Endometrium (tissue), 2 donors: ENCODE data around the gene RNF10.
"Not testable (repeated sequence)": the region's sequence is repeated elsewhere in the genome, so short reads cannot be mapped to it uniquely, and the experiment has no call there.

ENCODE experiments used
- FAIRE-seq: peaks from 2 replicates; lab custom pipeline; 2012; peaks lifted over from hg19 to GRCh38; lab: Jason Lieb, UNC
- donor health status: control.
- donor health status: control.

Gene RNF10

DNA sequence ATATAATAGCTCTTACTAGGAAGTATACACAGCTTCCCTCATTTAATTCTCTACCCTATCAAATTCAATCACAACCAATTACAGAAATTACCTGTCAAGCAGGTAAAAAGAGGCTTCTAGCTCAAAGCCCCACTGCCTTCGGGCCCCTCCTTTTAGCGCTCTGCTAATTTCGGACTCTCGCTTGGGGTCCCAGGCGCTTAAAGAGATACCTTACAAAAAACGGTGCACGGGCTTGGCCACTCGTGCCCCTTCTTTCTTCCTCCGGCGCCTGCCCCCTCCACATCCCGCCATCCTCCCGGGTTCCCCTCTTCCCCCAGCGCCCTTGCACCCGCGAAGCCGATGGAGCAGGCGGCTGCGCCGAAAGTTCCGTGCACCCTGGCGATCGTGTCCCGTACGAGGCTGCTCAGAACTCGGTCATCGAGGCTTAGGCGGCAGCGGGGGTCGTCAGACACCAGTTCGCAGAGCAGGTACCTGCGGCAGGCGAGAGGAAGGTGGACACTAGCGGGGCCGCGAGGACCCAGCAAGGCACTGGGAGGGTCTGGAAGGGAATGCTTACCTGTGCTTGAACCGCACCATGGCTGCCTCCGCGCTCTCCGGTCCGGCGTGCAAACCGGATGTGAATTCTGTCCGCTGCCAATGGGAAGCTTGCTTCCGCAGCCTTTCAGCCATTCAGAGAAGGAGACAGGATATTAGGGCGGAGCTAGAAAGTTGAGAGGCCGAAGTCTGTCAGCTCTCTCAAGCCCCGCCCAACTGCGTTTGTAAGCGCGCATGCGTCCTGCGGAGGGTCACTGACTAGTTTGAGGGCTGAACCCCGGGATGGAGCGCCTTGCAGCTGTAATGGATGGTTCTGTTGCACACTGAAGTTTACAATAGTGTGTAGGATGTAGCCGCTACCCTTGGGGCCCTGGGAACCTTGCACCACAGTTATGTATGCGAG, 46.9 kb downstream of the RNF10 start, which contains the start of gene POP5:
POP5 (minus strand) TSS at position 616 of the 937 bp plus-strand sequence; CDS start at position 576, 40 bp downstream.
- FAIRE-seq, result peak; percentile 87

DNA sequence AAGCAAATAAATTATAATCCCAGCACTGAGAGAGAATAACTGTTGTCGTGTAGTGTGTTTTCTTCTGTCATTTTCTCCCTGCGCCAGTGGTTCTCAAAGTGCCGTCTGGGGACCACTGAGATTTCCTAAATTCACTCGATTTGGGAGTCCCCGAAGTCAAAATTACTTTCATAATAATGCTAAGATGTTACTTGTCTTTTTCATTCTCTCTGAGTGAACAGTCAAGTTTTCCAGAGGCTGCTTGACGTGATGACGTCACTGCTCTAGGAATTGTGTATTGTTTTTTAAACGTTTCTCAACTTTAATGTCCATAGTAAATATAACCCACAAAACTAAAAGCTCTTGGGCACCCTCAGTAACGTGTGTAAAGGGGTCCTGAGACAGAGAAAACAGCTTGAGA, 47.8 kb downstream of the RNF10 start:
- FAIRE-seq, result no peak

GRCh38 chr12:120583478-120584030, 49.4 kb downstream of the RNF10 start:
- FAIRE-seq, result no peak

GRCh38 chr12:120584343-120585149, 50.4 kb downstream of the RNF10 start:
- no peak for FAIRE-seq

GRCh38 chr12:120586206-120586605, 52.0 kb downstream of the RNF10 start:
- FAIRE-seq, result no peak

- no peak for FAIRE-seq
These were observed 52.7 kb downstream of the RNF10 start for GRCh38 chr12:120586860-120587259.

- FAIRE-seq, result no peak
These were observed 54.2 kb downstream of the RNF10 start for GRCh38 chr12:120588371-120588770.

DNA sequence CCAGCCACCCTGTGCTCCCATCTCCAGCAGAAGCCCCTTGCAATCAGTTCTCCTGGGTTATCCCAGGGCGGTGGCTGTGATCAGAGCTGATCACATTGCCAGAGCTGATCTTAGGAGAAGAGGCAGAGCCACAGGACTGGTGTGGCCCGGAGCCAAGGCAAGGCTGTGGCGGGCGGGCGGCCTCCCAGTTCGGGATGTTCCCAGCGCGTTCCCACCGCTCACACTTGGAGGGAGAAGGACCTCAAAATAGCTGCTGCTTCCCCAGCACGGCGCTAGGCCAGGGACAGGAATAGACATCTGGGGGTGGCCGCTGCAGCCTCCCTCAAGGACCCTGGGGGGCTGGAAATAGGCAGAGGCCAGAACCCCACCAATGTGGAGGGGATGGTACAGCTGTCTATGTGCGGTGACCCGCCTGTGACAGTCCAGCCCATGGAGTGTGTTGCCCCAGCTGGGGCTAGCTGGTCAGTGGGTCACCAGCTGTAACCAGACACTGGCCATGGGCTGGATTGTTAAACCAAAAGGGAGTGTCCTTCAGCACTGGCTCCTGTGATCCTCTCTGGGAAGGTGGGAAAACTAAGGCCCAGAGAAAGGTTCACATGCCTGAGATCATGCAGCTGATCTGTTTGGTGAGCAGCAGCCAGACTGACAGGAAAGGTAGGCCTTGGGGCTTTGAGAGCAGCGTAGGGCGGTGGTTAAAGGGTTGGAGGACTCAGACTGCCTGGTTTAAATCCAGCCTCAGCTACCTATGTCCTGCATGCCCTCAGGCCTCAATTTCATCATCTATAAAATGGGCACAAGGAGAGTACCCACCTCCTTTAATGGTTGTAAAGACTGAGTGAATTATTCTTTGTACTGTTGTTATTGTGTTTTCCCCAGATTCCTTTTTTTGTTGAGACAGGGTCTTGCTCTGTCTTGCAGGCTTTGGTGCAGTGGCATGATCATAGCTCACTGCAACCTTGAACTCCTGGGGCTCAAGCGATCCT, 55.1 kb downstream of the RNF10 start:
- no peak for FAIRE-seq

GRCh38 chr12:120590741-120591407, 56.7 kb downstream of the RNF10 start:
- FAIRE-seq, result no peak

DNA sequence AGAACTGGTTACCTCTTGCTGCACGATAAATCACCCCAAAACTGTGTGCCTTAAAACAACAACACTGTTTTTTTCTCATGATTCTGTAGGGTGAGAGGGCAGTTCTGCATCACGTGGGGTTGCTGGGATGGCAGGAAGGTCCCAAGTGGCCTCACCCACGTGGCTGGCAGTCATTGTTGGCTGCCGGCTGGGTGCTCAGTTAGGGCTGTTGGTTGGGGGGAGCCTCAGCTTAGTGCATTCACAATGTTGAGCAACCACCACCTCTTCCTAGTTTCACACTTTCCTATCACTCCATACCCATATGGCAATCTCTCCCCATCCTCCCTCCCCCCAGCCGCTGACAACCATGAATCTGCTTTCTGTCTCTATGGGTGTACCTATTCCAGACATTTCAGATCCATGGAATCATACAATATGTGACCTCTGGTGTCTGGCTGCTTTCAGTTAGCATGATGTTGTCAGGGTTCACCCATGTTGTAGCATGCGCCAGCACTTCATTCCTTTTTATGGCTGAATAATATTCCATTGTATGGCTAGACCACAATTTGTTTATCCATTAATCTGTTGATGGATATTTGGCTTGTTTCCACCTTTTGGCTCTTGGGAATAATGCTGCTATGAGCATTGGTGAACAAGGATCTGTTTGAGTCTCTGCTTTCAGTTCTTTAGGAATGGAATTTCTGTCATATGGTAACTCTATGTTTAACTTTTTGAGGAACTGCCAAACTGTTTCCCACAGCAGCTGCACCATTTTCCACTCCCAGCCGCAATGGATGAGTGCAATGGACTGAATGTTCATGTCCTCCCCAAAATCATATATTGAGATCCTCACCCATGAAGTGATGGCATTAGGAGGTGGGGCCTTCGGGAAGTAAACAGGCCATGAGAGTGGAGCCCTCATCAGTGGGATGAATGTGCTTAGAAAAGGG, 58.2 kb downstream of the RNF10 start:
- FAIRE-seq, result no peak

GRCh38 chr12:120596901-120597300, 62.7 kb downstream of the RNF10 start:
- no peak for FAIRE-seq

DNA sequence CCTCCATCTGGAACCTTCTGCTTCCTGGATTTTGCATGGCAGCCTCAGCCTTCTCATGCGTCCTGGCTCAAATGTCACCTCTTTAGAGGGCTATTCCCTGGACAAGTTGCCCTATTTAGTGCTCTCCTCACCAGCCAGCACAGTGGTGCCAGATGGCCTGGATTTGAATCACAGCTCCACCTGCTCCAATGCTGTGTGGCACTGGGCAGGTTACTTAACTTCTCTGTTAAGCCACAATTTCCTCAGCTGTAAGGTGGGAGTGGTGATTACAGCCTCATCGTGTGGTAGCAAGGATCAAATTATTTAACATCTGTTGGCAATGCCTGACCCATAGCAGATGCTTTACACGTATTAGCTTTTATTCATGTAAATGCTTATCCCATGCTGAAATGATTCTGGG, 63.7 kb downstream of the RNF10 start:
- no peak for FAIRE-seq

DNA sequence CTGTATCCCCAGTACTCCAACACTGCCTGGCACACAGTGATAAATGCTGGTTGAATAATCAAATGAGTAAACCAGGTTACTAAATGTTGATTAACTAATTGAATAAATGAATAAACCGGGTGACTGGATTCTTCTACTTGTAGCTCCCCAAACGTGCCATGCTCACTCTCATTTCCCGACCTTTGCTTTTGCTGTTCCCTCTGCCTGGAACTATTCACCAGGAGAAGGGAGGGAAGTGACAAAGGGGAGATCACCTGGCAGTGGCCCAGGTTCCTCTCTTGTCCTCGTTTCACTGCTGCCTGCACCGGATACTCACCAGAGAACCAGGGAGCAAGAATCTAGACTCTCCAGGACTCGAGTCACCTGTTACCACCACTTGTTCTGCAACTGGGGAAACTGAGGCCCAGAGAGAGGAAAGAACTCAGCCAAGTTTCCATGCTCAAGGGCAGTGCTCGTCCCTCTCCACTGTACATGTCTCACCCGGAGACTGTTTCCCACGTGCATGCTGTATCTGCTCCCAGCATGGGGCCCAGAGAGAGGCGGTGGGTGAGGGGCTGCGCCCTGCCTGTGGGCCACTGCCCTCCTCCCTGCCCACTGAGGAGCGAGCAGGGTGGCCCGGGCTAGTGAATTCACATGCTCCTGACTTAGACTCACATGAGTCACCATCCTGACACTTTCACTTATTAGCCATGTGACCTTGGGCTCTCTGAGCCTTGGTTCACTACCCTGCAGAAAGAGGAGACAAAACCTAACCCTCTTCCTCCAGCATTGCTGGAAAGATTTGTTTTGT, 64.7 kb downstream of the RNF10 start:
- no peak for FAIRE-seq

GRCh38 chr12:120599672-120600552, 65.8 kb downstream of the RNF10 start:
- FAIRE-seq, result no peak

DNA sequence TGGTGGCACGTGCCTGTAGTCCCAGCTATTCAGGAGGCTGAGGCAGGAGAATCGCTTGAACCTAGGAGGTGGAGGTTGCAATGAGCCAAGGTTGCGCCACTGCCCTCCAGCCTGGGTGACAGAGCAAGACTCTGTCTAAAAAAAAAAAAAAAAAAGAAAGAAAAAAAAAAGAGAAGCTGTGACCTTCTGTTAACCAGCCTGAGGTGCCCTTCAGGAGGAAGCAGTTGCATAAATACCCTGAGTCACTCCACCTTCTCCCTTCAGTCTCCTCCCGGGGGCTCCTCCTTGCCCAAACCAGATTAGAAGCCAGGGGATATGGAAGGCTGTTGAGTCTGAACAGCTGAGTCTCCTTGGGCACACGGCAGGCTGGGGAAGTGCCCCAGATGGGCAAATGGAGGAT, 68.3 kb downstream of the RNF10 start:
- FAIRE-seq, result not testable (repeated sequence)

GRCh38 chr12:120610560-120610959, 76.4 kb downstream of the RNF10 start:
- FAIRE-seq, result no peak

GRCh38 chr12:120611534-120611933, 77.4 kb downstream of the RNF10 start:
- FAIRE-seq, result not testable (repeated sequence)

DNA sequence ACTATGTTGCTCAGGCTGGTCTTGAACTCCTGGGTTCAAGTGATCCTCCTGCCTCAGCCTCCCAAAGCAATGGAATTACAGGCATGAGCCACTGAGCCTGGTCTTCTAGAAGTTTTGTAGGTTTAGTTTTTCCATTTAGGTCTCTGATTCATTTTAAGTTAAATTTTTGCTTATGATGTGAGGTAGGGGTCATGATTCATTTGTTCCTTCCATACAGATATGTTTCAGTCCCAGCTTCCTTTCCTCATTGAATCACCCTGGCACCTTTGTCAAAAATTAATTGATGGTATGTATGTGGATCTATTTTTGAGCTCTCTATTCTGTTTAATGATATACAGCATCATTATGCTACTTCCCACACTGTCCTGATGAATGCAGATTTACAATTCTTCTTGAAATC, 80.7 kb downstream of the RNF10 start:
- no peak for FAIRE-seq
